Activated CD8-positive, alpha-beta memory T cell treated with anti-CD3 and anti-CD28 coated beads, Interleukin-2, amount 50 U/mL, for 1 hour (primary cell): ENCODE results near the gene LLGL2.

Experiments
- DNase-seq: peaks from one replicate; pipeline ENCODE4 v3.0.0-alpha.2; 2020; ENCODE audit errors: extremely low read depth

The LLGL2 gene

GRCh38 chr17:75492555-75493168, 32.8 kb upstream of the LLGL2 start:
- no peak for DNase-seq

GRCh38 chr17:75493476-75494129, 31.9 kb upstream of the LLGL2 start:
- DNase-seq = no peak

- DNase-seq = no peak
Observed at GRCh38 chr17:75494326-75494877, 31.1 kb upstream of the LLGL2 start.

- no peak for DNase-seq
Observed at GRCh38 chr17:75496005-75496404, 29.5 kb upstream of the LLGL2 start.

GRCh38 chr17:75498039-75498725, 27.3 kb upstream of the LLGL2 start:
- no peak for DNase-seq

- DNase-seq = no peak
Observed at GRCh38 chr17:75498726-75499213, 26.7 kb upstream of the LLGL2 start.

GRCh38 chr17:75499313-75500022, 26.0 kb upstream of the LLGL2 start:
- DNase-seq = no peak

- no peak for DNase-seq
Observed at GRCh38 chr17:75500419-75501216, 24.9 kb upstream of the LLGL2 start.

GRCh38 chr17:75501378-75502071, 24.0 kb upstream of the LLGL2 start:
- no peak for DNase-seq

GRCh38 chr17:75502072-75502720, 23.3 kb upstream of the LLGL2 start:
- no peak for DNase-seq

- DNase-seq = no peak
Observed at GRCh38 chr17:75502721-75503329, 22.7 kb upstream of the LLGL2 start.

GRCh38 chr17:75503337-75503950, 22.1 kb upstream of the LLGL2 start:
- no peak for DNase-seq

- DNase-seq = no peak
Observed at GRCh38 chr17:75503976-75504346, 21.5 kb upstream of the LLGL2 start.

- DNase-seq = no peak
Observed at GRCh38 chr17:75504347-75505151, 20.9 kb upstream of the LLGL2 start.

- no peak for DNase-seq
Observed at GRCh38 chr17:75505152-75505409, 20.4 kb upstream of the LLGL2 start.

- DNase-seq = no peak
Observed at GRCh38 chr17:75505640-75506039, 19.9 kb upstream of the LLGL2 start.

GRCh38 chr17:75506134-75506533, 19.4 kb upstream of the LLGL2 start:
- no peak for DNase-seq

GRCh38 chr17:75506888-75507287, 18.6 kb upstream of the LLGL2 start:
- DNase-seq = no peak
